ENCODE data around the gene STYXL1.
"Not testable (repeated sequence)": the region's sequence is repeated elsewhere in the genome, so short reads cannot be mapped to it uniquely, and the experiment has no call there.

Gene STYXL1

GRCh38 chr7:76065016-76065612 is 17.3 kb upstream of the STYXL1 start:
- DNase-seq: no peak

- DNase-seq: no peak
Observed at GRCh38 chr7:76064208-76064970, 16.6 kb upstream of the STYXL1 start.

GRCh38 chr7:76063525-76063924 is 15.7 kb upstream of the STYXL1 start:
- DNase-seq: no peak

- DNase-seq: no peak
Observed at GRCh38 chr7:76063114-76063513, 15.3 kb upstream of the STYXL1 start.

GRCh38 chr7:76062254-76062653 is 14.5 kb upstream of the STYXL1 start:
- DNase-seq: no peak

- no peak for DNase-seq
Observed at GRCh38 chr7:76060842-76061241, 13.0 kb upstream of the STYXL1 start.

GRCh38 chr7:76058745-76059144 is 10.9 kb upstream of the STYXL1 start:
- DNase-seq: not testable (repeated sequence)

GRCh38 chr7:76057813-76058145 is 10.0 kb upstream of the STYXL1 start:
- no peak for DNase-seq

GRCh38 chr7:76057103-76057812 is 9.5 kb upstream of the STYXL1 start:
- DNase-seq: no peak

GRCh38 chr7:76056241-76056640 is 8.4 kb upstream of the STYXL1 start:
- DNase-seq: no peak

- no peak for DNase-seq
Observed at GRCh38 chr7:76054123-76055120, 6.6 kb upstream of the STYXL1 start.

GRCh38 chr7:76053461-76053860 is 5.7 kb upstream of the STYXL1 start:
- no peak for DNase-seq

GRCh38 chr7:76052681-76053080 is 4.9 kb upstream of the STYXL1 start:
- not testable (repeated sequence) for DNase-seq

GRCh38 chr7:76051840-76052239 is 4.0 kb upstream of the STYXL1 start:
- no peak for DNase-seq

- DNase-seq: no peak
Observed at GRCh38 chr7:76050545-76050944, 2.7 kb upstream of the STYXL1 start.

- no peak for DNase-seq
Observed at GRCh38 chr7:76049295-76049694, 1.5 kb upstream of the STYXL1 start.

- DNase-seq: no peak
Observed at GRCh38 chr7:76048668-76048988, 828 bp upstream of the STYXL1 start.

- DNase-seq: no peak
Observed at GRCh38 chr7:76047305-76047810, 442 bp downstream of the STYXL1 start.

GRCh38 chr7:76044375-76044865 is 3.4 kb downstream of the STYXL1 start:
- DNase-seq: no peak

GRCh38 chr7:76040126-76040525 is 7.7 kb downstream of the STYXL1 start:
- DNase-seq: no peak

GRCh38 chr7:76037310-76037709 is 10.5 kb downstream of the STYXL1 start:
- no peak for DNase-seq

- DNase-seq: no peak
Observed at GRCh38 chr7:76031964-76032363, 15.8 kb downstream of the STYXL1 start.

GRCh38 chr7:76029682-76030081 is 18.1 kb downstream of the STYXL1 start:
- DNase-seq: not testable (repeated sequence)

Data from NCI-H1436 treated with DMSO at 0.1 percent for 48 hours (cell line).